CD4-positive, alpha-beta T cell treated with Interleukin-12 subunit alpha and Interleukin-12 subunit beta, for 1 hour (primary cell): ENCODE results near the gene ASIC1.
"Not testable (repeated sequence)": the region's sequence is repeated elsewhere in the genome, so short reads cannot be mapped to it uniquely, and the experiment has no call there.

Experiments
- DNase-seq: peaks from one replicate; pipeline ENCODE4 v3.0.0-alpha.2; 2020

The ASIC1 gene

GRCh38 chr12:50057000-50057841 lies at the start of gene ASIC1:
Gene ASIC1, plus strand, starts transcription at chr12:50057596. Its CDS starts 1,171 bp downstream, at chr12:50058767.
- DNase-seq = peak; percentile 32

- no peak for DNase-seq
Measured at GRCh38 chr12:50013361-50014147, 43.8 kb upstream of the ASIC1 start.

GRCh38 chr12:50014342-50014741 lies 43.1 kb upstream of the ASIC1 start:
- DNase-seq = no peak

- DNase-seq = no peak
Measured at GRCh38 chr12:50016501-50017475, 40.6 kb upstream of the ASIC1 start.

GRCh38 chr12:50017641-50018040 lies 39.8 kb upstream of the ASIC1 start:
- no peak for DNase-seq

- DNase-seq = no peak
Measured at GRCh38 chr12:50018154-50018553, 39.2 kb upstream of the ASIC1 start.

GRCh38 chr12:50018968-50019367 lies 38.4 kb upstream of the ASIC1 start:
- DNase-seq = no peak

- no peak for DNase-seq
Measured at GRCh38 chr12:50019524-50019923, 37.9 kb upstream of the ASIC1 start.

- no peak for DNase-seq
Measured at GRCh38 chr12:50021031-50021430, 36.4 kb upstream of the ASIC1 start.

- DNase-seq = no peak
Measured at GRCh38 chr12:50022903-50023302, 34.5 kb upstream of the ASIC1 start.

GRCh38 chr12:50024227-50024626 lies 33.2 kb upstream of the ASIC1 start:
- no peak for DNase-seq

- DNase-seq = no peak
Measured at GRCh38 chr12:50024805-50025186, 32.6 kb upstream of the ASIC1 start.

GRCh38 chr12:50025187-50026059 lies 32.0 kb upstream of the ASIC1 start, which contains the start of gene RACGAP1:
Gene RACGAP1, minus strand, starts transcription at chr12:50025494. Its CDS starts 8,779 bp downstream, at chr12:50016715.
- peak; percentile 98 for DNase-seq

- no peak for DNase-seq
Measured at GRCh38 chr12:50026691-50027090, 30.7 kb upstream of the ASIC1 start.

GRCh38 chr12:50030449-50030848 lies 26.9 kb upstream of the ASIC1 start:
- not testable (repeated sequence) for DNase-seq

GRCh38 chr12:50032515-50032853 lies 24.9 kb upstream of the ASIC1 start:
- DNase-seq = no peak

- DNase-seq = no peak
Measured at GRCh38 chr12:50032854-50033581, 24.4 kb upstream of the ASIC1 start.

- no peak for DNase-seq
Measured at GRCh38 chr12:50038336-50038735, 19.1 kb upstream of the ASIC1 start.

- peak; percentile 78 for DNase-seq
Measured at GRCh38 chr12:50039151-50039835, 18.1 kb upstream of the ASIC1 start.

GRCh38 chr12:50040657-50041056 lies 16.7 kb upstream of the ASIC1 start:
- DNase-seq = no peak
